GM23338 (cell line): Measurements from ENCODE around the gene HBZ. TPM values are rescaled to one million over a fixed set of nuclear protein-coding genes. Genes with fewer than 3 reads are reported as not detected.

ENCODE experiments used
- ATAC-seq: fragments of 200-7000 bp; cut with Tn5 transposase; 3 replicates; pipeline ENCODE4 v1.9.1; 2020
- DNase-seq: peaks from one replicate; pipeline ENCODE4 v3.0.0-alpha.2; 2015; ENCODE audit warnings: low spot score
- H2AFZ ChIP-seq: fragments of 200-600 bp; sonication (generic); 2 replicates; pipeline ENCODE4 v1.8.0; 2016; ENCODE audit warnings: antibody characterized with exemption, mild to moderate bottlenecking, moderate library complexity
- H3F3A ChIP-seq: fragments of 200-600 bp; sonication (generic); replicated peaks from 2 replicates; pipeline ENCODE4 v1.8.0; 2017; ENCODE audit warnings: antibody characterized with exemption, mixed run types, low read depth
- H3K27ac ChIP-seq: fragments of 200-600 bp; sonication (generic); 2 replicates; pipeline ENCODE4 v1.6.1; 2016; ENCODE audit warnings: low read depth
- H3K27me3 ChIP-seq: fragments of 200-600 bp; sonication (generic); 2 replicates; pipeline ENCODE4 v1.8.0; 2016; ENCODE audit warnings: mild to moderate bottlenecking, mixed run types, moderate library complexity; ENCODE audit not compliant: insufficient read depth
- H3K36me3 ChIP-seq: fragments of 200-600 bp; sonication (generic); 2 replicates; pipeline ENCODE4 v1.8.0; 2016; ENCODE audit warnings: mild to moderate bottlenecking; ENCODE audit not compliant: insufficient read depth
- H3K4me1 ChIP-seq: fragments of 200-600 bp; sonication (generic); 2 replicates; pipeline ENCODE4 v1.8.0; 2016; ENCODE audit warnings: mild to moderate bottlenecking, moderate library complexity; ENCODE audit not compliant: insufficient read depth
- H3K4me2 ChIP-seq: fragments of 200-600 bp; sonication (generic); 2 replicates; pipeline ENCODE4 v1.7.1; 2017; ENCODE audit warnings: mixed run types
- H3K4me3 ChIP-seq: fragments of 200-600 bp; sonication (generic); 2 replicates; pipeline ENCODE4 v1.6.1; 2016; ENCODE audit warnings: mixed run types
- H3K79me2 ChIP-seq: fragments of 200-600 bp; sonication (generic); replicated peaks from 2 replicates; pipeline ENCODE4 v1.8.0; 2017; ENCODE audit warnings: mild to moderate bottlenecking; ENCODE audit not compliant: insufficient read depth
- H3K9me2 ChIP-seq: fragments of 200-600 bp; sonication (generic); 2 replicates; pipeline ENCODE4 v1.8.0; 2017; ENCODE audit not compliant: insufficient read depth
- H4K20me1 ChIP-seq: fragments of 200-600 bp; sonication (generic); replicated peaks from 2 replicates; pipeline ENCODE4 v1.8.0; 2017; ENCODE audit warnings: mild to moderate bottlenecking; ENCODE audit not compliant: insufficient read depth
- H3K27ac Mint-ChIP-seq: 2 replicates; pipeline ENCODE4 v1.8.0; 2020; ENCODE audit warnings: inconsistent platforms, mild to moderate bottlenecking, moderate library complexity, mixed read lengths
- H3K27me3 Mint-ChIP-seq: 3 replicates; pipeline ENCODE4 v1.8.0; 2022; ENCODE audit warnings: low read depth, mild to moderate bottlenecking, moderate library complexity, mixed read lengths, inconsistent platforms; ENCODE audit not compliant: insufficient read depth, poor library complexity
- H3K36me3 Mint-ChIP-seq: 3 replicates; pipeline ENCODE4 v1.8.0; 2021; ENCODE audit warnings: low read depth, mild to moderate bottlenecking, inconsistent platforms, moderate library complexity, mixed read lengths
- H3K4me1 Mint-ChIP-seq: 3 replicates; pipeline ENCODE4 v1.8.0; 2020; ENCODE audit warnings: mild to moderate bottlenecking, inconsistent platforms, mixed read lengths
- H3K4me3 Mint-ChIP-seq: 3 replicates; pipeline ENCODE4 v1.8.0; 2021; ENCODE audit warnings: moderate library complexity, mild to moderate bottlenecking, inconsistent platforms, mixed read lengths
- H3K9me3 Mint-ChIP-seq: 3 replicates; pipeline ENCODE4 v1.8.0; 2020; ENCODE audit warnings: moderate library complexity, mild to moderate bottlenecking, inconsistent platforms, mixed read lengths
- CREB1 ChIP-seq: fragments of 250-450 bp; sonication (Bioruptor Pico); IDR thresholded peaks from 2 replicates; pipeline ENCODE4 v1.5.0; 2020; ENCODE audit warnings: low read depth, mild to moderate bottlenecking, moderate library complexity
- ETS1 ChIP-seq: IDR thresholded peaks from 2 replicates; pipeline ENCODE4 v1.6.1; 2016; ENCODE audit warnings: antibody characterized with exemption
- EZH2 ChIP-seq: fragments of 200-600 bp; sonication (generic); IDR thresholded peaks from one replicate; pipeline ENCODE4 v1.8.0; 2017; ENCODE audit warnings: antibody characterized with exemption, mild to moderate bottlenecking, low read depth; ENCODE audit not compliant: unreplicated experiment
- EZH2phosphoT487 ChIP-seq: fragments of 200-600 bp; sonication (generic); IDR thresholded peaks from one replicate; pipeline ENCODE4 v1.8.1; 2018; ENCODE audit warnings: antibody characterized with exemption; ENCODE audit not compliant: unreplicated experiment
- JUNB ChIP-seq: IDR thresholded peaks from one replicate; pipeline ENCODE4 v1.6.1; 2016; ENCODE audit warnings: antibody characterized with exemption; ENCODE audit not compliant: unreplicated experiment
- NANOG ChIP-seq: IDR thresholded peaks from 2 replicates; pipeline ENCODE4 v1.6.1; 2016; ENCODE audit warnings: antibody characterized with exemption, borderline replicate concordance
- POLR2AphosphoS5 ChIP-seq: IDR thresholded peaks from 2 replicates; pipeline ENCODE4 v1.6.1; 2016; ENCODE audit warnings: antibody characterized with exemption, low read depth
- STAT1 ChIP-seq: IDR thresholded peaks from one replicate; pipeline ENCODE4 v1.6.1; 2016; ENCODE audit warnings: antibody characterized with exemption; ENCODE audit not compliant: unreplicated experiment
- ZNF114 ChIP-seq: fragments of 250-450 bp; sonication (Bioruptor Pico); IDR thresholded peaks from 2 replicates; pipeline ENCODE4 v1.5.0; 2020; ENCODE audit warnings: mild to moderate bottlenecking, moderate library complexity
- ZNF331 ChIP-seq: fragments of 250-450 bp; sonication (Bioruptor Pico); IDR thresholded peaks from 2 replicates; pipeline ENCODE4 v1.5.0; 2020; ENCODE audit warnings: low read depth, mild to moderate bottlenecking, moderate library complexity
- ZNF462 ChIP-seq: fragments of 250-450 bp; sonication (Bioruptor Pico); IDR thresholded peaks from 2 replicates; pipeline ENCODE4 v1.5.0; 2020; ENCODE audit warnings: mild to moderate bottlenecking, moderate library complexity
- polyA plus RNA-seq: library from polyadenylated mRNA; unstranded; fragments of >200 nt; fragmentation: Nextera tagmentation; extraction: Ambion mirVana; gene quantifications from 2 replicates; pipeline ENCODE4 v1.2.1, GENCODE V29; 2016
- total RNA-seq: library from RNA; depleted of rRNA; stranded (reverse); fragments of >200 nt; shearing (Covaris generic); gene quantifications from 2 replicates; pipeline ENCODE4 v1.2.3, GENCODE V29; 2014
- TF ChIP-seq, protein P1 (sequence below), 2 experiments: fragments of 200-600 bp in 1 of 2; sonication (generic) in 1 of 2; conservative IDR thresholded peaks; 2 replicates each; pipeline versions ENCODE4 v1.5.1 to v1.6.1; 2016 to 2017; ENCODE audit warnings: antibody characterized with exemption in 2 of 2, low read depth in 2 of 2, mild to moderate bottlenecking in 2 of 2, moderate library complexity in 1 of 2

The HBZ gene
- total and polyA plus RNA-seq, 2 experiments from 2014 or later = 0.39 TPM; not detected in 1

DNA sequence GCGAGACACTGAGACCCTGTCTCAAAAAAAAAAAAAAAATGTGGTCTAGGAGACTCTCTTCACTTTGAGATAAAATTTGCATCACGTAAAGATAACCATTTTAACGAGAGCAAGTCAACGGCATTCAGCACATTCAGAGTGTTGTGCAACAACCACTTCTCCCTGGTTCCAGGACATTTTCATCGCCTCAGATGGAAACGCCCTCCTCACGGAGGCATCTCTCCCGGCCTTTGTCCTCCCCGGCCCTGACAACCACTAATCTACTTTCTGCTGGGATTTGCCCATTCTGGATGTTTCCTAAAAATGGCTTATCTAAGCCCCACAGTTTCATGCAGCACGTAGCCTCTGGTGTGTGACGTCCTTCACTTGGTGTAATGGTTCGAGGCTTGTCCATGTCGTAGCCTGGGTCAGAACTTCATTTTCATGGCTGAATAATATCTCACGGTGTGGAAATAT, 7.6 kb upstream of the HBZ start:
- Mint-ChIP-seq H3K27me3 (peaks cover 11% of the 10 kb centered on the region), H3K27ac (no peak overlapping the region), H3K4me1 (no peaks in the 10 kb centered on the region), H3K4me3 (no peak overlapping the region; the same call in 2 of the 3 replicates), H3K36me3 (no peaks in the 10 kb centered on the region; the same call in 2 of the 3 replicates), H3K9me3 (no peaks in the 10 kb centered on the region)
- no peak for DNase-seq
- Histone ChIP-seq H3K79me2 (no peaks in the 10 kb centered on the region), H3K27me3 (peaks cover 6% of the 10 kb centered on the region; the same call in 1 of the 2 replicates), H3K4me2 (no peak overlapping the region), H2AFZ (no peak overlapping the region), H3K9me2 (no peaks in the 10 kb centered on the region), H3K4me3 (no peak overlapping the region), H3K27ac (no peak overlapping the region), H3K4me1 (no peaks in the 10 kb centered on the region), H3F3A (no peaks in the 10 kb centered on the region), H4K20me1 (no peaks in the 10 kb centered on the region), H3K36me3 (no peaks in the 10 kb centered on the region)
- TF ChIP-seq ZNF114 (CRISPR knock-in tag) (no peak), NANOG (no peak), POLR2AphosphoS5 (no peak), EZH2 (no peak)
- no peak for ATAC-seq

- no peak overlapping the region for H3K4me3 ChIP-seq
- no peak for DNase-seq
- no peaks in the 10 kb centered on the region for H3K4me1 Mint-ChIP-seq
- H3K27me3 Mint-ChIP-seq = peaks cover 11% of the 10 kb centered on the region
- H2AFZ ChIP-seq = no peak overlapping the region
- no peaks in the 10 kb centered on the region for H4K20me1 ChIP-seq
- H3K9me3 Mint-ChIP-seq = no peaks in the 10 kb centered on the region; the same call in 2 of the 3 replicates
- ATAC-seq = no peak
- no peaks in the 10 kb centered on the region for H3F3A ChIP-seq
- peaks cover 18% of the 10 kb centered on the region; the same call in 1 of the 2 replicates for H3K27me3 ChIP-seq
- H3K36me3 Mint-ChIP-seq = no peaks in the 10 kb centered on the region; the same call in 2 of the 3 replicates
- H3K4me3 Mint-ChIP-seq = no peak overlapping the region
- no peak overlapping the region for H3K4me2 ChIP-seq
- no peaks in the 10 kb centered on the region for H3K4me1 ChIP-seq
- no peaks in the 10 kb centered on the region for H3K79me2 ChIP-seq
- no peaks in the 10 kb centered on the region for H3K36me3 ChIP-seq
- no peak overlapping the region for H3K27ac Mint-ChIP-seq
- H3K27ac ChIP-seq = no peak overlapping the region
- no peaks in the 10 kb centered on the region for H3K9me2 ChIP-seq
- TF ChIP-seq STAT1 = no peak
- no peak for TF ChIP-seq ZNF331
- no peak for TF ChIP-seq NANOG
- no peak for TF ChIP-seq CREB1 (CRISPR knock-in tag)
- TF ChIP-seq POLR2AphosphoS5 = no peak
- TF ChIP-seq, protein P1, sequence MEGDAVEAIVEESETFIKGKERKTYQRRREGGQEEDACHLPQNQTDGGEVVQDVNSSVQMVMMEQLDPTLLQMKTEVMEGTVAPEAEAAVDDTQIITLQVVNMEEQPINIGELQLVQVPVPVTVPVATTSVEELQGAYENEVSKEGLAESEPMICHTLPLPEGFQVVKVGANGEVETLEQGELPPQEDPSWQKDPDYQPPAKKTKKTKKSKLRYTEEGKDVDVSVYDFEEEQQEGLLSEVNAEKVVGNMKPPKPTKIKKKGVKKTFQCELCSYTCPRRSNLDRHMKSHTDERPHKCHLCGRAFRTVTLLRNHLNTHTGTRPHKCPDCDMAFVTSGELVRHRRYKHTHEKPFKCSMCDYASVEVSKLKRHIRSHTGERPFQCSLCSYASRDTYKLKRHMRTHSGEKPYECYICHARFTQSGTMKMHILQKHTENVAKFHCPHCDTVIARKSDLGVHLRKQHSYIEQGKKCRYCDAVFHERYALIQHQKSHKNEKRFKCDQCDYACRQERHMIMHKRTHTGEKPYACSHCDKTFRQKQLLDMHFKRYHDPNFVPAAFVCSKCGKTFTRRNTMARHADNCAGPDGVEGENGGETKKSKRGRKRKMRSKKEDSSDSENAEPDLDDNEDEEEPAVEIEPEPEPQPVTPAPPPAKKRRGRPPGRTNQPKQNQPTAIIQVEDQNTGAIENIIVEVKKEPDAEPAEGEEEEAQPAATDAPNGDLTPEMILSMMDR (conservative IDR thresholded peaks at IDR 0.05; ENCODE audit: low read depth in 2 of 2) = no peak
- TF ChIP-seq EZH2 = no peak
- TF ChIP-seq ZNF462 = no peak
- no peak for TF ChIP-seq JUNB
- TF ChIP-seq EZH2phosphoT487 = no peak
- TF ChIP-seq ETS1 = no peak
Observed at GRCh38 chr16:146646-147045, 5.8 kb upstream of the HBZ start.
